ENCODE measurements around the gene GCNA.

DNA sequence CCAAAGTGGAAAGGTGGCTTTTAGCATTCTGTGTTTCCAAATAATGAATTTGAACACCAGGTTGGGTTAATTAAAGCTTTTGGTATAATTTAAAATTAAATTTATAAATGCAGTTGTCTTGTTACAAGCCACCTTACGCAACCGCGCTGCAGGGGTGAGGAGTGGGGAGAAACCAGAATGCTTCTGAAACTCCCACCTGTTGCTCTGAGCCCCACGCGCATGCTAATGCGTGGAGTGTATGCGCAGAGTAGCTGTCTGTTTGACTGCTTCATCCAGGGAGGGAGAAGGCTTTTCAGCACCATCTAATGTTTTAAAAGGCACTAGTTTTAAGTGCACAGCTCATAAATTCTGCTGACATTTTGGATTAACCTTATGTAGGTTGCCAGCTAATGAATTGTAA is 32.9 kb upstream of the GCNA start:
- TF ChIP-seq, protein P1, sequence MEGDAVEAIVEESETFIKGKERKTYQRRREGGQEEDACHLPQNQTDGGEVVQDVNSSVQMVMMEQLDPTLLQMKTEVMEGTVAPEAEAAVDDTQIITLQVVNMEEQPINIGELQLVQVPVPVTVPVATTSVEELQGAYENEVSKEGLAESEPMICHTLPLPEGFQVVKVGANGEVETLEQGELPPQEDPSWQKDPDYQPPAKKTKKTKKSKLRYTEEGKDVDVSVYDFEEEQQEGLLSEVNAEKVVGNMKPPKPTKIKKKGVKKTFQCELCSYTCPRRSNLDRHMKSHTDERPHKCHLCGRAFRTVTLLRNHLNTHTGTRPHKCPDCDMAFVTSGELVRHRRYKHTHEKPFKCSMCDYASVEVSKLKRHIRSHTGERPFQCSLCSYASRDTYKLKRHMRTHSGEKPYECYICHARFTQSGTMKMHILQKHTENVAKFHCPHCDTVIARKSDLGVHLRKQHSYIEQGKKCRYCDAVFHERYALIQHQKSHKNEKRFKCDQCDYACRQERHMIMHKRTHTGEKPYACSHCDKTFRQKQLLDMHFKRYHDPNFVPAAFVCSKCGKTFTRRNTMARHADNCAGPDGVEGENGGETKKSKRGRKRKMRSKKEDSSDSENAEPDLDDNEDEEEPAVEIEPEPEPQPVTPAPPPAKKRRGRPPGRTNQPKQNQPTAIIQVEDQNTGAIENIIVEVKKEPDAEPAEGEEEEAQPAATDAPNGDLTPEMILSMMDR (conservative IDR thresholded peaks at IDR 0.05; ENCODE audit: low read length) = no peak
- TF ChIP-seq EZH2phosphoT487 (IDR thresholded peaks at IDR 0.05; ENCODE audit: borderline replicate concordance) = no peak

All from Loucy (cell line).